22Rv1 (cell line): Measurements from ENCODE around the gene CHST13.

Source experiments
- H3K27ac ChIP-seq: fragments of 450-650 bp; 2 replicates; pipeline ENCODE4 v1.5.1; 2017
- CTCF ChIP-seq: fragments of 450-650 bp; IDR thresholded peaks from 2 replicates; pipeline ENCODE4 v1.5.1; 2017; ENCODE audit warnings: mild to moderate bottlenecking
- ZFX ChIP-seq: fragments of 450-650 bp; IDR thresholded peaks from 2 replicates; pipeline ENCODE4 v1.6.1; 2017; ENCODE audit warnings: antibody characterized with exemption, borderline replicate concordance

CHST13 gene

GRCh38 chr3:126540342-126540849, 16.4 kb downstream of the CHST13 start:
- H3K27ac ChIP-seq, result no peak overlapping the region

GRCh38 chr3:126540951-126541627, 17.1 kb downstream of the CHST13 start:
- TF ChIP-seq CTCF (no peak), ZFX (no peak)
- no peak overlapping the region for H3K27ac ChIP-seq

More at GRCh38 chr3:126540342-126540849, 16.4 kb downstream of the CHST13 start:
- TF ChIP-seq CTCF, result no peak
- TF ChIP-seq ZFX, result no peak

- no peak for TF ChIP-seq CTCF
- no peak for TF ChIP-seq ZFX
Observed at GRCh38 chr3:126541628-126542339, 17.8 kb downstream of the CHST13 start.

GRCh38 chr3:126542340-126543241, 18.6 kb downstream of the CHST13 start:
- TF ChIP-seq CTCF (no peak), ZFX (no peak)
- no peak overlapping the region for H3K27ac ChIP-seq

More at GRCh38 chr3:126541628-126542339, 17.8 kb downstream of the CHST13 start:
- H3K27ac ChIP-seq, result no peak overlapping the region

GRCh38 chr3:126543457-126544061, 19.6 kb downstream of the CHST13 start:
- no peak for TF ChIP-seq ZFX
- TF ChIP-seq CTCF, result no peak
- no peak overlapping the region for H3K27ac ChIP-seq

- no peak overlapping the region for H3K27ac ChIP-seq
- TF ChIP-seq CTCF, result no peak
Observed at GRCh38 chr3:126544596-126545281, 20.8 kb downstream of the CHST13 start.
